Measurements from ENCODE around the gene ALKBH8.

DNA sequence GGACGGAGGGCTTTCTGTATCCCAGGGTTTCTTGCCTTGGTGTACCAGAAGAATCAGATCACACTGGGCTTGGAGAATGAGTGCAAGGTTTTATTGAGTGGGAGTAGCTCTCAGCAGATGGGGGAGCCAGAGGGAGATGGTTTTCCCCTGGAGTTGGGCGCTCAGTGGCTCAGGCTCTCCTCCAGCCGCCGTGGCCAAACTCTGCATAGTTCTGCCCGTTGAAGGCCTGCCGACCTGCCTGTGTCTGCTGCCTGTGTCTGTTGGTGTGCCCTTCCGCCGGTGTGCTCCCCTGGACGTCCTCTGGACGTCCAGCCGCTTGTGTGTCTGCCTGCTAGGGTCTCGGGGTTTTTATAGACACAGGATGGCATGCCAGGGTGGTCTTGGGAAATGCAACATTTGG lies 4.5 kb upstream of the ALKBH8 start:
- TF ChIP-seq, protein P1, sequence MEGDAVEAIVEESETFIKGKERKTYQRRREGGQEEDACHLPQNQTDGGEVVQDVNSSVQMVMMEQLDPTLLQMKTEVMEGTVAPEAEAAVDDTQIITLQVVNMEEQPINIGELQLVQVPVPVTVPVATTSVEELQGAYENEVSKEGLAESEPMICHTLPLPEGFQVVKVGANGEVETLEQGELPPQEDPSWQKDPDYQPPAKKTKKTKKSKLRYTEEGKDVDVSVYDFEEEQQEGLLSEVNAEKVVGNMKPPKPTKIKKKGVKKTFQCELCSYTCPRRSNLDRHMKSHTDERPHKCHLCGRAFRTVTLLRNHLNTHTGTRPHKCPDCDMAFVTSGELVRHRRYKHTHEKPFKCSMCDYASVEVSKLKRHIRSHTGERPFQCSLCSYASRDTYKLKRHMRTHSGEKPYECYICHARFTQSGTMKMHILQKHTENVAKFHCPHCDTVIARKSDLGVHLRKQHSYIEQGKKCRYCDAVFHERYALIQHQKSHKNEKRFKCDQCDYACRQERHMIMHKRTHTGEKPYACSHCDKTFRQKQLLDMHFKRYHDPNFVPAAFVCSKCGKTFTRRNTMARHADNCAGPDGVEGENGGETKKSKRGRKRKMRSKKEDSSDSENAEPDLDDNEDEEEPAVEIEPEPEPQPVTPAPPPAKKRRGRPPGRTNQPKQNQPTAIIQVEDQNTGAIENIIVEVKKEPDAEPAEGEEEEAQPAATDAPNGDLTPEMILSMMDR (IDR thresholded peaks at IDR 0.05) = no peak
- TF ChIP-seq POLR2A (IDR thresholded peaks at IDR 0.05) = no peak
